Measurements from ENCODE around the gene TCOF1.

- TF ChIP-seq POLR2A (IDR thresholded peaks at IDR 0.05) (no peak), CTCF (IDR thresholded peaks at IDR 0.05) (no peak)
These were observed 4.3 kb upstream of the TCOF1 start for GRCh38 chr5:150353032-150353675.
